GM18870 (cell line): Measurements from ENCODE around the gene LPP.

ENCODE experiments used
- ATAC-seq: cut with Tn5 transposase; IDR thresholded peaks from one replicate; pipeline ENCODE4 v1.9.1; 2021; ENCODE audit warnings: moderate library complexity; ENCODE audit not compliant: unreplicated experiment

The LPP gene

DNA sequence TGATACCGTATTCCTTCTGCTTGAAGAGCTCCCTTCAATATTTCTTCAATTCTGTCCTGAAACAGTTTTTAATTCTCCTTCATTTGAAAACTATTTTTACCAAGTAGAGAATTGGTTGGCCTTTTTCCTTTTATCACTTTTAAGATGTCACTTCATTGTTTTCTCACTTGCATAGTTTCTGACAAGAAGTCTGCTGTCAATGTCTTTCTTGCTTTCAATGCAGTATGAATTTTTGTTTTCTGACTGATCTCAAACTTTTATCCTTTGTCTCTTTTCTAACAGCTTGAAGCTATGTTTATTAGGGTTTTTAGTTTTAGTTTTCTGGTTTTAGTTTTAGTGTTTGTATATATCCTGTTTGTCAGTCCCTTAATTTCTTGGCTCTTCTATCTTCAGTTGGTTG is 653.0 kb downstream of the LPP start:
- no peak for ATAC-seq

DNA sequence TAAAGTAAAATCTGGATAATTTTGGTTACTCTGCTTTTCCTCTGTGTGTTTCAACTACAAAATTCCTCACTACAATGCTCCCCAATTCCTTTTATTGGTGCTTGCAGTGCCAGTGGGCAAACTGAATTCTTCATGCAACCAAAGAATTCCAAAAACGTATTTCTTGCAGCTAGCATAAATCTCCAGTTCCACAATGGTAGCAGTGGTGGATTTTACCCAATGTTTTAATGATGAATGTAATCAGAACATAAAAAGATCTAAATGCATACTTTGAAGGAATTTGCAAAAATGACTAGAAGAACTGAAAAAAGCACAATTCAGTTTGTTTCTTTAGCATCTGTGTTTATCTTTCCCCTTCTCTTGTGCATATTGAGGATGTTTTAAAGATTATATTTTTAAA is 658.2 kb downstream of the LPP start:
- ATAC-seq = no peak

DNA sequence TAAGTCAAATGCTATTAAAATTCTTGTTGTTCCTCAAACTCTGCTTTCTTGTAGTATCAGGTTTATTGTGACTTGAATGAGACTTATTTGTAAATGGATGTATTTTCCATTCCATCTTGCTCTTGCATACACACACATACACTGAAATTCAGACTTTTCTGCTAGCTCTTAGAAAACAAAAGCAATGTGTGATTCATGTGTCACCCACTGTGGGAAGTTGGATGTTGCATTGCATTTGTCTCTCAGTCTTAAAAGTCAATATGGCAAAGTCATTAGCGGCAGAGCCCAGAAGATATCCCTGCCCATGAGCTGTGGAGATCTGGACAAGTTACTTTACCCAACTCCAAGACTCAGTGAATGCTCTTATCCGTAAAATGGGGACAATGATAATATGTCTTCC is 660.6 kb downstream of the LPP start:
- no peak for ATAC-seq

DNA sequence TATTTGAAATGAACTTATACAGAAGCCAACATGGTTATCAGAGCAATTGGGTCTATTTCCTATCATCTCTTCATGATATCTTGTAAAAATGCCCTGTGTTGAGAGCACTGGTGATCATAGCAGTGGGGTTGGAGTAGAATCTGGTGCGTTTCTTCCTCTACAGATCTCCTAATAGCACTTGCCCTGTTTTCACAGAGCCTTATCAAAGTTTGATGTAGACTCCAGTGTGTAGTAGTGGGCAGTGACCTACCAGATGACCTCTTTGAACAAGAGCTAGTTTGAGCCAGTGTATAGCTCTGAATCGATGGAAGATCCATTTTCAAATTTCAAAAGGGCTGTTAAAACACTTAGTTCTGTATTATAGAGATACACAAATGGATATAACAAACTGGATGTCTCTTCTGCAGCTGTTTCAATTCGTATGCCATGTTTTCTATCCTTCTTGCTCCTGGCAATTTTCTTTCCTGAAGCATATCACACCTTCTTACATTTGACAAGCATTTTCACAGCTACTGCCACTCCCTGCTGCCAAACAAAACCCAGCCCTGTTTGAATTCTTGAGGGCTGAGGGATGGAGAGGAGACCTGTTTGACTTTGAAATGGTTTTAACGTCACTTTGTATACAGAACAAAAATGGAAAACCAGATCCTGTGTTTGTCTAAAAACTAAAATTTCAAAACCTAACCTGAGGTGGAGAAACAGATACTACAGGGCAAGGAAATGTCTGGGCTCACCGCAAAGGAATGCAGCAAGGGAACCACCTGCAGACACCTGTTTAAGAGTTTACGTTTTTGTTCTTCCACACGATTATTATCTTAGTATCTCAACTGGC is 663.4 kb downstream of the LPP start:
- no peak for ATAC-seq

DNA sequence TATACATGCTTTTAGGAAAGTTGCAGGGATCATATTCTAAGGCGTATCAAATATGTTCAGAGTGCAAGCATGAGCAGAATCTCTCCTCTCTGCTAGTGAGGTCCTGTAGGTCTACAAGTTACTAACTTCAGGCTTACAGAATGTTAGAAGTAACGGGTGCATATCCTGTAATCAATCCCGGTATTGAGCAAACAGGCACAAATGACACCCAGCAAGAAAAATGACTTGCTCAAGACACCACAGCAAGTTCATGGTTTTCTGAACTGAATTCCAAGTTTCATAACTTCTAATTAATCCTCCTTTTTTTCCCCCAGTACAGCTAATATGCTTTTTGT is 663.9 kb downstream of the LPP start:
- no peak for ATAC-seq

DNA sequence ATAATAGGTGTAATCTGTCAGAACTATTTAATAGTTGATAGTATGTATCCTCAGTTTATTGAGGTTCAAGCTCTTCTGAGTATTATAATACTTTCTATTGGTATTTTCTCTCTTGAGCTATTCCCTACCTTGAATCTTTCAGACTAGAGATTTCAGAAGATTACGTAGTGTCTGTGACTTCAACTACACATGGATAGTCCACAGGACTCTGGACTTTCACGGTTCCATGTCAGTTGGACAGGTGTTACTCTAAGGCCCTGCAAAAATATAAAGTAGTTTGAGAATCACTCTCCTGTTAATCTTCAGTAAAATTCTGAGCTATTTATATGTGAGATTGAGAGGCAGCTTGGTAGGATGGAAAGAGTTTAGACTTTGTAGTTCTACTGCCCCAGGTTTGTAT is 664.3 kb downstream of the LPP start:
- ATAC-seq = no peak

DNA sequence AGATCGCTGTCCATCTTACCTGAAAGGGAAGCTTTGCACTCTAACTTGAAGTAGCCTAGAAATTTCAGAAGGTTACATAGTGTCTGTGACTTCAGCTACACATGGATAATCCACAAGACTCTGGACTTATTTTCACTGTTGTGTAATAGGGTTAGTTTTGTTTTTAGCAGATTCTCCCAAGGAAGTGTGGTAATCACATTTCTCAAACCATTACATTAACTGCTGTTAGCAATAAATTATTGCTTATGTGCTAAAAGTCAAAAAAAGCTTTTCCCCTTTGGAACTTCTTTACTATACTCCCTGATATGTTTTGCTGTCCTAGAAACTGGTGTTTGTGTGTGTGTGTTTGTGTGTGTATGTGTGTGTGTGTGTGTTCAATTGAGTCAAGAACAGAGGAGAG is 666.0 kb downstream of the LPP start:
- no peak for ATAC-seq

DNA sequence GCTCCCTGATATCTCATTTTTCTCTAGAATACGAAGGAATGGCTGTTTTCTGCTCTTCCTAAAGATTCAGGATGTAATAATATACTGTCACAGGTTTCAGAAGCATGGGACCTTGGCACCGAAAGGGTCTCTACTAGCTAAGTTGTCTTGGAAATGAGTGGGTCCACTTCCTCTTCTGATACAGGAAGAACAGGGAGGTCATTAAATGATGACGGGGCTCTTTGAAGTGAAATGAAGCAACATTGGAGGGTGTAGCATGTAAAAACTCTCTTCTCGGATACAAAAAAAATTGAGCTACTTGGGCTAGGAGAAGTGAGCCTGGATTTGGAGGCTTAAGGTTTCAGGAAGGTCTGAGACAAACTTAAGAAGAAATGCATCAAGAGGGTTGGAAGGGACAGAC is 668.0 kb downstream of the LPP start:
- no peak for ATAC-seq

DNA sequence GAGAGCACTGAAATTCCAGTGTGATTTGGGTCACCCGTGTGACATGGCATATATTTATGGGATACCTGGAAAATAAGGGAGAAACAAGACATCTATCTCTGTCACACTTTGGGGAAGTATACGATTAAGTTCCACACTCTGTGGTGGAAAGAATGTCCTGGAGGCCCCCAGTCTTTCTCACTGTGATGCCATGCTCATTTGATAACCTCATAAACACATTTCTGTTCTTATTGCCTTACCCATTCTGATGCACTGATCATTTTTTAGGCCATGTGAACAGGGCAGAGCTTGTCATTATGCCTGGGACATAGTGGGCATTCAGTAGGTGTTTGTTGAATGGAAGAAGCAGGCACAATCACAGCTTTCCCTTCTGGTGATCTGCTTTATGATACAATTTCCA is 668.5 kb downstream of the LPP start:
- ATAC-seq = no peak

DNA sequence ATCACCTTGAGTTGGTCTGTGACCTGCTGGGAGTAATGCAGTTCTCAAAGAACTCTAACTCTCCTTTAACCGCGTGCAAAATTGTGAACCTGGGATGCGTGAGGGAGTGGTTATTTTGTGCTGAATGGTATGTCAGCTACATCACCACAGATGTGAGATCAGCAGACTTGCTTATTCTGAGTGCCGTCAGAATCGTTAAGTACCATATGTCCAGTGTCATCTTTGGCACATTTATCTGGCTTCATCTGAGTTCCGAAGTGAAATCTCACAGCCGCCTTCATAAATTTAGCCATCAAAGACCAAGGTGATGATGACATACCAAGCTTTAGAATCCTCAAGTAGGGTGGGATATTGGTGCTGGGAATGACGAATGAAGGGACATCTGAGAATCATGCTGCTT is 670.6 kb downstream of the LPP start:
- no peak for ATAC-seq

DNA sequence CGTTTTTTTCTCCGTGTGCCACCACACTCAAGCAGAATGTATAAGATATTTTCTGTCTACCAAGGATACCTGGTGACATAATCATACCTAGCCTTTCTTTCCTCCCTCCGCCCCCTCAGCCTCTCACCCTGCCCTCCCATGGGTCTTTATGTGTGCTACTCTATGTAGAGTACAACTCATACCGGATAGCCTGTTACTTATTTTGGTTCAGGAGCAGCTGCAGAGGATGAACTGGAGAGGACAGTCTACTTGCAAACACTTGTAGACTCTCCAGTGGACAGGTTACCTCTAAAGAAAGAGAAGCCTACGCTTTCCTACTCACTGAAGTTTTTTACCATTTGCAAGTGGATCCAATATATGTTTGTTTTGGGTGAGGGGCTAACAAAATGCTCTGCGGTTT is 671.9 kb downstream of the LPP start:
- ATAC-seq = no peak

DNA sequence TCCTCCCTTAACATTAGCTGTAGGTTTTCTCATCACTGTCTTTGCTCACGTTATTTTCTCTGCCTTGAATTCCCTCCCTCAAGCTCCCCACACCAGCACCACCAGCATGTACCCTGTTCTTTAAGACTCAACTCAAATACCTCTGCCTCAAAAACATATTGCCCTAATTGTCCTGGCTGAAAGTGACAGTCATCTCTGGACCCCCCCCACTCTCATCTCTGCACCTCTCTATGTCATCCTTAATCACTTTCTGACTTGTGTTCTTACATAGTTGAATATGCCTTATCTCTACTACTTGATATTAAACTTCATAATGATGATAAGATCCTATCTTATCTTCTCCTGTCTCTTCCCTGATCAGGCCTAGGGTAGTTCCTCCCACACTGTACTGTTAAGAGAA is 672.6 kb downstream of the LPP start:
- no peak for ATAC-seq

DNA sequence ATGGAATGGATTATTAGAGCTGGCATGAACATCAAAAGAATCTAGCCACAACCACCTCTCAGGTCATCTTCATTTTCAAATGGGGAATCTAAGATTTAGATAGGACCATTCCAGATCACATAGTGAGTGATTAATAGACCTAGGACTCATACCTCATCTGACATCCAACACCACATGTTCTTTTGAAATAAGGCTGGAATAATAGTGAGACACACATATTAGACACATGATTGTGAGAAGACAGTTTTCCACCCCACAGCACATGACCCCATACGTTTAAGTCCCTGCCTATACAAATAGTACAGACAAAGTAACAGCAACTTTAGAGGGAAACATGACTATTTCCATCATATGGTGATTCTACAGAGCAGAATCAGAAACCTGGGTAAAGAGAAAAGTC is 673.1 kb downstream of the LPP start:
- no peak for ATAC-seq

DNA sequence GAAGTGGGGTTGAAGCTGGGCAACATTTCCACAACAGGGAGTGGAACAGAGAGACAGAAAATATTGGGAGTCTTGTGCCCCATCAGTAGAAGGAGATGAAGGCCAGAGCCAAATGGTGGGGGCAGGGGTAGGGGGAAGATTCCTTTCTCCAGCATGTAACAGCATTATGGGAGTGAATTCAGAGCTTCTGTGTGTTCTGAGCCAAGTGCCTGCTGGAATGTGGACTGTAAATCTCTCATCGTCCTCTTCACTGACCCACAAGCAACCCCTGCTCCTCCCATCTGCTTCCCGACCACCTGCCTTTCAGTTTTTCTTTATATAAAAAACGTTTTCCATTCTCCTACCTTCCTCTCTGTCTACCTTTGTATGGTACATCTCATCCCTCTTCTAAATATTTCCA is 673.6 kb downstream of the LPP start:
- ATAC-seq = no peak

DNA sequence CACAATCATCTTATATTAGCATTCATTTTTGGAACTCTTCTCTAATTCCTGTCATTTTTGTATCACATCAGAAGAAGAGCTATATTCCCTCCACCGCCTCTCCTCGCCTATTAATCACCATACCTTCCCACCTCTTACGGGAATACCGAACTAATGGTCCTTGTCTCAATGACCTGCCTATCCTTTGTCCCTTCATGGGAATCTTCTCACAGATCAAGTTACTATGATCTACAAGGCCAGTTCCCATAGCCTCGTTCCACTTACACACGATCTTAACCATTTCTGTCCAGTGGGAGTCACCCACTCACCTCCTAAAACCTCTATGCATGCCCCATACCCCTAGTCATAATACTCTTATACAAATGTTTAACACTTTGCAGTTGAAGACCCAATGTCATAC is 675.2 kb downstream of the LPP start:
- ATAC-seq = no peak

DNA sequence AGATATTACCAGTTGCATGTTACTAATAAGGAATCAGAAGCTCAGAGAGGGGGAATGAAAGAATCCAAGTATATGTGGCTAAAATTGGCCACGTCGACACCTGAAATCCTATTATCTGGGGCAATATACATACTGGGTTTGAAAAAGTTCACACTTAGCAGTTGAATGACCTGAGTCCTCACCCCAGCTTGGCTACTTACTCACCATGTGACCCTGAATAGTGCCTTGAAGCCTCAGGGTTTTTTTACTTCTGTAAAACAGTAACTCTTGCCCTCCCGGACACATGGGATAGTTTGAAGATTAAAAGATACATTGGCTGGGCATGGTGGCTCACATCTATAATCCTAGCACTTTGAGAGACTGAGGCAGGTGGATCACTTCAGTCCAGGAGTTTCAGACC is 675.6 kb downstream of the LPP start:
- no peak for ATAC-seq

DNA sequence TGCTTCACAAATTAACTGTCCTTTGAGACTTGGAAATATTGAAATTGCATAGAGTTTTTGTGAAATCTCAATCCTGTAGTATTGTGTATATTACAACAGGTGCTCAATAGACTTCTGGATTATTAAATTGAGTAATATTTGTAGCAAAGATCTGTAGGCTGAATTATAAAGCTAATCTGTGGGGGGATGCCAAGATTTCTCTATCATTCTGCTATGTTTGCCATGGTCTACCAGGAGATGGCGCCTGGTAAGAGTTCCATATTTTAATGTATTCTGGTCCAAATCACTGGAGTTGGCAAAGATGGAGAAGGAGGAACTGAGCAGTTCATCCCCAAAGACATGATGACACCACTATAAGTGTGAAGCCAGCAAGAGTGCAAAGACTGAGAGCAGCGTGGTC is 676.9 kb downstream of the LPP start:
- ATAC-seq = no peak

DNA sequence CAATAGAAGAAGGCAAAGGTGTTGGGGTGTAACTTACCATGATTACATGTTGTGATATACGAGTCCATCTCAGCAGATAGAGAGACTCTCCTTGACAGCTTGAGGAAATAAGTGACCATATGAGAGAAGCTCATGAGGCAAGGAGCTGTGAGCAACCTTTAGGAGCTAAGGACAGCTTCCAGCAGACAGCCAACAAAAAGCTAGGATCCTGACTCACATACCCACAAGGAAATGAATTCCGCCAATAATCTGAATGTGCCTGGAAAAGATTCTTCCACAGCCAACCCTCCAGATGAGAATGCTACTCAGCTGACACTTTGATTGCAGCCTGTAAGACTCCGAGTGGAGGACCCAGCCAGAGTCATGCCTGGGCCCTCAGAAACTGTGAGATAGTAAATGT is 678.2 kb downstream of the LPP start:
- ATAC-seq = no peak

DNA sequence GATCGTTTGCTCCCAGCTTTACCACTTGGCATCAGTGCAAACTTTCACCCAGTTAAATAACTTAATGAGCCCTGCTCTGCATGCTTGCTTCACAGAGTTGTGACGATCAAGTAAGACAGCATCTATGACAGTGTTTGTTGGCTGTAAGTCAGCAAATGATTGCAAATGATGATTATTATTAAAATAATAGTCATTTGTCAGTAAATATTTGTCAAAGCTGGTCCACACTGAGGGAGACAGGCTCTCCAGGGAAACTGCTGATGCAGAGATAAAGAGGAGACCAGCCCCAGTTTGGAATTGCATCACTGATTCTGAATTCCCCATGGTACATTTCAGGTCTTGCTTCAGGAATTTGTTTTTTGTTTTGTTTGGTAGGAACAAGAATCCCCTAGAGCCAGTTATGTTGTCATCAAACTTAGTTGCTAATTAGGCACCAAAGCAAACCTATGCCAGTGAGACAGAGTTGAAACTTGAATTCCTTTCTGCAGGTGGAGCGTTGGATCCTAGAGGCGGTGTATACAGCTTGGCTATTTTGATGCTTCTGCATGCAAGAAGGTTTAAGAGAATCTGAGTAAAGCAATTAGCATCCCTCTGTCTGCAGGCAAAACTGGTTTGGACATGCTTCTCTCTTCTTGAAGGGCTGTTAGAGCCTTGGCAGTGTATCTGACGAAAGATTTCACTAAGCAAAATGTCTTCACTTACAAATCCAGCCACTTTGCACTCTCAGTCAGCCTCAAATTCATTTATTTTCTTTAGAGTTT is 679.2 kb downstream of the LPP start:
- no peak for ATAC-seq

DNA sequence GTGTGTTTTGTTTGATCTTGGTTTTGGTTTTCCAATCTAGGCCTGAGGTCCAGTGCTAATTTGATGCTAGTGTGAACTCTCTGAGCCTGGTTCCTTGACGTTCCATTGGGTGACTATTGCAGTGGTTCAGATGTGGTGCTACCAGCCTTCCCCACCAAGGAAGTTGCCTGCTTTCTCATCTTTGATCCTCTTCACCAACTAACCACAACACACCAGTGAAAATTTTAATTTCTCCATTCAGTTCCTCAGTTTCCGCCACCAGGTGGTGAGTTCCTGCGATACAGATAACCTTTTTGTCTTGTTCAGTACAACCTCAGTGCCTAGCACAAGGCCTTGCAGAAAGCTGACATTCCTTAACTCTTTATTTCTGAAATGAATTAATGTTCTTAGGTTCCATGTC is 680.4 kb downstream of the LPP start:
- no peak for ATAC-seq

DNA sequence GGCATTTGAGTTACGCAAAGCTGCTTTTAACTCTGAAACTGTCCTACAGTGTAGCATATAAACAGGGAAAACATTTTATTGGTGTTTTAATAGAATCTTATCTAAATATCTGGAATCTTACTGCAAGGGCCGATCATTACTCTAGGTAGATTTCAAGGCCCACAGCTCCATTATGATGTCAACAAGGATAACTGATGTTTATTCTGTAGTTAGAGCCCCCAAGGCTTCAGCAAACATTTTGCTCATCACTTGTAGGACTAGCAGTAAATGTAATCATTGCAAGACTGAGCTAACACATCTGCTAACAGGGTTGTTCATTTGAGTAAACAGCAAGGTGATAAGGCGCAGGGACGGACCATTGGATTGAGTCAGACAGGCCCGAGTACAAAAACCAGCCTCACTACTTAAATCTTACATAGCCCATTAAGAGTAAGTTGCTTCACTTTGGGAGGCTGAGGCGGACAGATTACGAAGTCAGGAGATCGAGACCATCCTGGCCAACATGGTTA is 685.3 kb downstream of the LPP start:
- no peak for ATAC-seq

DNA sequence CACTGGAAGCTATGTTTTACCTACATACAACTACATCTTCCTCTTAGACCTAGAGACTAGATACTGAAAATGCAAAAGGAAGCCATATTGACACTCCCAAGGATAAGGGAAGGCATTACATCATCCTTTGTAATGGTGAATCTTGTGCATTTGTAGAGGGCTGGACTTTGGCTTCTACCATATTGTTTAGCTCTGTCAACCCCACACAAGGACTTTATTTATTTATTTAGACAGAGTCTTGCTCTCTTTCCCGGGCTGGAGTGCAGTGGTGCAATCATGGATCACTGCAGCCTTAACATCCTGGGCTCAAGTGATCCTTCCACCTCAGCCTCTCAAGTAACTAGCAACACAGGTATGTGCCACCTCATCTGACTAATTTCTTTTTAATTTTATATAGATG is 686.3 kb downstream of the LPP start:
- no peak for ATAC-seq

DNA sequence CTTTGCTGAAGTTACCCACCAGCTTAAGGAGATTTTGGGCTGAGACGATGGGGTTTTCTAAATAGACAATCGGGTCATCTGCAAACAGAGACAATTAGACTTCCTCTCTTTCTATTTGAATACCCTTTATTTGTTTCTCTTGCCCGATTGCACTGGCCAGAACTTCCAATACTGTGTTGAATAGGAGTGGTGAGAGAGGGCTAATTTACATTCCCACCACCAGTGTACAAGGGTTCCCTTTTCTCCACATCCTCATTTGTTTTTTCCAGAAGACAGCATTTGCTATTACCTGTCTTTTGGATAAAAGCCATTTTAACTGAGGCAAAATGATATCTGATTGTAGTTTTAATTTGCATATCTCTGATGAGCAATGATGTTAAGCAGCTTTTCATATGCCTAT is 687.9 kb downstream of the LPP start:
- no peak for ATAC-seq
